Thymus (tissue), 11 donors: Measurements from ENCODE around the gene DNAJA3. TPM values are rescaled to one million over a fixed set of nuclear protein-coding genes. Genes with fewer than 3 reads are reported as not detected.

Experiments used
- DNase-seq, 9 donors: peaks; one replicate each; pipeline ENCODE4 v3.0.0-alpha.2; 2013; ENCODE audit warnings: low spot score in 9 of 9, low read depth in 6 of 9, missing footprints in 1 of 9
- H3K27ac ChIP-seq, 2 donors: one replicate each; pipeline ENCODE4 v1.5.1; 2013; ENCODE audit warnings: control low read depth in 1 of 2, low read depth in 1 of 2, low read length in 1 of 2, mild to moderate bottlenecking in 1 of 2, moderate library complexity in 1 of 2
- H3K27me3 ChIP-seq, 2 donors: one replicate each; pipeline ENCODE4 v1.5.1; 2013; ENCODE audit warnings: low read length in 1 of 2; ENCODE audit not compliant: control insufficient read depth in 2 of 2, insufficient read depth in 1 of 2
- H3K36me3 ChIP-seq, 2 donors: one replicate each; pipeline ENCODE4 v1.5.1; 2013; ENCODE audit warnings: low read length in 1 of 2, mild to moderate bottlenecking in 1 of 2, moderate library complexity in 1 of 2; ENCODE audit not compliant: control insufficient read depth in 2 of 2, insufficient read depth in 2 of 2
- H3K4me1 ChIP-seq, 2 donors: one replicate each; pipeline ENCODE4 v1.5.1; 2013; ENCODE audit warnings: low read length in 2 of 2; ENCODE audit not compliant: control insufficient read depth in 2 of 2, insufficient read depth in 2 of 2
- H3K4me3 ChIP-seq, 2 donors: one replicate each; pipeline ENCODE4 v1.5.1; 2013; ENCODE audit warnings: low read length in 2 of 2, control low read depth in 1 of 2, mild to moderate bottlenecking in 1 of 2
- H3K9me3 ChIP-seq, 2 donors: one replicate each; pipeline ENCODE4 v1.5.1; 2013; ENCODE audit warnings: low read length in 1 of 2, mild to moderate bottlenecking in 1 of 2; ENCODE audit not compliant: control insufficient read depth in 2 of 2, insufficient read depth in 1 of 2
- WGBS: extraction: QIAGEN DNeasy Blood & Tissue Kit; methylation state at CpG from one replicate; pipeline ENCODE4 v1.1.7; 2013; 5-methylcytosine and 5-hydroxymethylcytosine counted together
- polyA plus RNA-seq: library from polyadenylated mRNA; stranded (reverse); fragments of 200-250 nt; gene quantifications from one replicate; pipeline ENCODE4 v1.2.3, GENCODE V29; 2013
- total RNA-seq: library from RNA; stranded (reverse); fragments of 120-200 nt; gene quantifications from one replicate; pipeline ENCODE4 v1.2.4, GENCODE V29; 2013
- donor health status: healthy.

DNAJA3 gene
- total and polyA plus RNA-seq, 2 donors = 25.8 to 28.4 TPM

GRCh38 chr16:4410335-4411075 is 15.2 kb upstream of the DNAJA3 start:
- peaks cover 46 to 54% of the 10 kb centered on the region in 2 donors for H3K36me3 ChIP-seq
- no peaks in the 10 kb centered on the region for H3K27me3 ChIP-seq
- H3K4me1 ChIP-seq = peaks cover 0 to 11% of the 10 kb centered on the region in 2 donors
- no peaks in the 10 kb centered on the region for H3K9me3 ChIP-seq
- DNase-seq = no peak
- 94% methylated on average over 15 of the region's 15 CpGs for WGBS
- no peak overlapping the region for H3K4me3 ChIP-seq
- no peak overlapping the region for H3K27ac ChIP-seq

- Histone ChIP-seq H3K27ac (no peak overlapping the region), H3K9me3 (no peaks in the 10 kb centered on the region), H3K27me3 (no peaks in the 10 kb centered on the region), H3K4me1 (peaks cover 0 to 15% of the 10 kb centered on the region in 2 donors), H3K36me3 (peaks cover 38 to 51% of the 10 kb centered on the region in 2 donors), H3K4me3 (no peak overlapping the region)
- WGBS = 98% methylated on average over 16 of the region's 16 CpGs
- DNase-seq = no peak
These were observed 14.0 kb upstream of the DNAJA3 start for GRCh38 chr16:4411684-4412083.

- H3K36me3 ChIP-seq = peaks cover 38 to 49% of the 10 kb centered on the region in 2 donors
- no peaks in the 10 kb centered on the region for H3K27me3 ChIP-seq
- H3K27ac ChIP-seq = no peak overlapping the region
- WGBS = 99% methylated on average over 8 of the region's 8 CpGs
- H3K4me3 ChIP-seq = no peak overlapping the region
- no peaks in the 10 kb centered on the region for H3K9me3 ChIP-seq
- no peak for DNase-seq
- peaks cover 3 to 20% of the 10 kb centered on the region in 2 donors for H3K4me1 ChIP-seq
These were observed 13.5 kb upstream of the DNAJA3 start for GRCh38 chr16:4412159-4412558.

GRCh38 chr16:4412854-4413253 is 12.8 kb upstream of the DNAJA3 start:
- H3K9me3 ChIP-seq = no peaks in the 10 kb centered on the region
- 97% methylated on average over 4 of the region's 4 CpGs for WGBS
- H3K4me3 ChIP-seq = no peak overlapping the region
- no peak for DNase-seq
- H3K27ac ChIP-seq = peak overlapping the region in 1 of 2 donors; percentile 20
- H3K4me1 ChIP-seq = peaks cover 5 to 23% of the 10 kb centered on the region in 2 donors
- no peaks in the 10 kb centered on the region for H3K27me3 ChIP-seq
- peaks cover 34 to 43% of the 10 kb centered on the region in 2 donors for H3K36me3 ChIP-seq

GRCh38 chr16:4414187-4414917 is 11.3 kb upstream of the DNAJA3 start:
- H3K4me3 ChIP-seq = no peak overlapping the region
- H3K36me3 ChIP-seq = peaks cover 23 to 32% of the 10 kb centered on the region in 2 donors
- peaks cover 5 to 23% of the 10 kb centered on the region in 2 donors for H3K4me1 ChIP-seq
- WGBS = 90% methylated on average over 7 of the region's 7 CpGs
- peak in 1 of 9 donors; percentile 37 for DNase-seq
- no peak overlapping the region for H3K27ac ChIP-seq
- no peaks in the 10 kb centered on the region for H3K27me3 ChIP-seq
- H3K9me3 ChIP-seq = no peaks in the 10 kb centered on the region

- no peaks in the 10 kb centered on the region for H3K27me3 ChIP-seq
- WGBS = 1% methylated on average over 44 of the region's 44 CpGs
- H3K9me3 ChIP-seq = no peaks in the 10 kb centered on the region
- DNase-seq = peak in 7 of 9 donors; percentile 25 to 72 (median 42)
- peak overlapping the region; percentile 64 to 84 for H3K4me3 ChIP-seq
- peaks cover 5 to 23% of the 10 kb centered on the region in 2 donors for H3K4me1 ChIP-seq
- H3K36me3 ChIP-seq = peaks cover 18 to 19% of the 10 kb centered on the region in 2 donors
- peak overlapping the region; percentile 74 to 92 for H3K27ac ChIP-seq
These were observed 10.0 kb upstream of the DNAJA3 start for GRCh38 chr16:4415538-4416199.

- Histone ChIP-seq H3K27ac (peak within 1 kb of the TSS; percentile 85 to 92), H3K4me3 (peak within 1 kb of the TSS; percentile 64 to 84), H3K4me1 (peaks cover 5 to 23% of the 10 kb centered on the region in 2 donors), H3K36me3 (peaks cover 14 to 17% of the 10 kb centered on the region in 2 donors), H3K9me3 (no peaks in the 10 kb centered on the region), H3K27me3 (no peaks in the 10 kb centered on the region)
- peak; percentile 75 to 97 (median 95) for DNase-seq
- WGBS = under 1% methylated on average over 92 of the region's 92 CpGs
These were observed 9.3 kb upstream of the DNAJA3 start, which contains the start of gene CORO7 for GRCh38 chr16:4416200-4417032. CORO7 (minus strand) TSS chr16:4416596; CDS start chr16:4416518, 78 bp downstream.

GRCh38 chr16:4419402-4419959 is 6.2 kb upstream of the DNAJA3 start:
- no peak overlapping the region for H3K27ac ChIP-seq
- no peak overlapping the region for H3K4me3 ChIP-seq
- H3K36me3 ChIP-seq = no peaks in the 10 kb centered on the region
- DNase-seq = no peak
- H3K4me1 ChIP-seq = peaks cover 5 to 22% of the 10 kb centered on the region in 2 donors
- H3K27me3 ChIP-seq = no peaks in the 10 kb centered on the region
- WGBS = 89% methylated on average over 7 of the region's 7 CpGs
- no peaks in the 10 kb centered on the region for H3K9me3 ChIP-seq
